HG03432 (cell line): ENCODE data around the gene LAMB3.
A peak's percentile ranks its signal among the peaks of the same experiment; 100 is the strongest.

Experiments used
- ATAC-seq: cut with Tn5 transposase; IDR thresholded peaks from one replicate; pipeline ENCODE4 v1.9.1; 2021; ENCODE audit warnings: mild to moderate bottlenecking, moderate library complexity; ENCODE audit not compliant: unreplicated experiment

The LAMB3 gene

DNA sequence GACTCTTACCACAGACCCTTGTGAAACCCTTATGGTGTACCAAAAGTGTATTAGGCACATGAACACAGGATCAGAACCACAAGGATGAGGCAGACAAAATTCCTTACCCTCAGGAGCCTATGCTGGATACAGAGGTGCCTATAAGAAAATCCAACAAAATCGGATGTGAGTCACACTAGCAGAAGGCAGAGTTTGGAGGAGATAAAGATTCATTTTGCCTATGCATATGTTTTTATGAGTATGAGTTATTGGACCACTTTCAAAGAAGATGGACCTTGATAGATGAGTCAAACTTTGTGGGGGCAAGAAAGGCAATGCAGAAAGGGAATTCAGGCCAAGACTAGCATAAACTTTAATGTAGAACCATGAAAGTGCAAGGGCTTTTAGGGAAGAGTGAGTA, 51.7 kb downstream of the LAMB3 start:
- no peak for ATAC-seq

DNA sequence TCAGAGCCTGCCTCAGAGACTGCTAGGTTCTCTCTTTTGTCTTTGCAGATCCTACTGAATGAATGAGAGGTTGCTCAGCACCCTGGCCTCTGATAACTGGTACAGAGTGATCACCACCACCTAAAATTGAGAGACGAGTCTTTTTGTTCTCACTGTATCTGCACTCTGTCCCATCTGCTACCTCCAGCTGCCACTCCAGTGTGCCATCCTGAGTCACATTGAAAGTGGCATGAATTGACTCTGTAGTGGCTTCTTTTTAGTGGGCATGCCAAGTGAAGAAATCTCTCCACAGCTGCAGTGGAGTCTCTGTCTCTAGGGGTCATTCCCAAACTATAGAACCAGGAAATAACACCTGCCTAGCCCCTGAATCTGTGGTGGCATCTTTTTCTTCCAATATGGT, 54.0 kb downstream of the LAMB3 start:
- ATAC-seq = no peak

GRCh38 chr1:209597499-209597898, 54.7 kb downstream of the LAMB3 start:
- no peak for ATAC-seq

- ATAC-seq = no peak
Measured at GRCh38 chr1:209595599-209596285, 56.5 kb downstream of the LAMB3 start.

DNA sequence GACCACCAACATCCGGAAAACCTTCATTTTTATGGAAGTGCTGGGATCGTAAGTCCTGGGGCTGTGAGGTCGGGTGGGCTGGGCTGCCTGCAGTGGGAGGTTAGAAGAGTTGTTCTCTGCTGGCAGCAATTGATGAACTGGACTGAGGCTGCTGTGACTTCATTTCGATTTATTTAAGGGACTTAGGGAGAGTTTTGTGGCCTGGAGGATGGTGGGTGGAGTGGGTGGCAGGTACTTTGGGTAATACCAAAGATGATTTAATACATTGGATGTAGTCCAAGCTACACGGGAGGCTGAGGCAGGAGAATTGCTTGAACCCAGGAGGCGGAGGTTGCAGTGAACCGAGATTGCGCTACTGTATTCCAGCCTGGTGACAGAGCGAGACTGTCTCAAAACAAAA, 57.2 kb downstream of the LAMB3 start:
- no peak for ATAC-seq

GRCh38 chr1:209594440-209594839, 57.8 kb downstream of the LAMB3 start:
- no peak for ATAC-seq

GRCh38 chr1:209593747-209594146, 58.5 kb downstream of the LAMB3 start:
- ATAC-seq = no peak

DNA sequence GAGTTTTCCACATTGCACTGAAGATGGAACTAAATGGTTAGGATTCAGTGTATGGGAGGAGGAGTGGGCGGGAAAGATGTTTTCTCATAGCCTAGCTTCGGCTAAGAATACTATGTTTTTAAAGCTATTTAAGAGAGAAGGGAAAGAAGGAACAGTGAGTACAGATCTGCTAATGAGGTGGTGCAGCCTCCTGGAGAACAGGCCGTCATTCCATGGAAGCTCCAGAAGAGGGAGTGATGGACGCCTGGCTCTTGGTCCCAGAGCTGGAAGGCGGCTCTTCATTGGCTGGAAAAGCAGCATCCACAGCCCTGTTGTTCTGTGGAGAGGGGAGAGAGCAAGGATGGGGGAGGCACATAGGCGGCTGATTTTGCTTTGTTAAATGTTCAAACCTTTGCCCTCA, 61.8 kb downstream of the LAMB3 start:
- ATAC-seq = no peak

GRCh38 chr1:209589863-209590262, 62.4 kb downstream of the LAMB3 start:
- ATAC-seq = no peak

DNA sequence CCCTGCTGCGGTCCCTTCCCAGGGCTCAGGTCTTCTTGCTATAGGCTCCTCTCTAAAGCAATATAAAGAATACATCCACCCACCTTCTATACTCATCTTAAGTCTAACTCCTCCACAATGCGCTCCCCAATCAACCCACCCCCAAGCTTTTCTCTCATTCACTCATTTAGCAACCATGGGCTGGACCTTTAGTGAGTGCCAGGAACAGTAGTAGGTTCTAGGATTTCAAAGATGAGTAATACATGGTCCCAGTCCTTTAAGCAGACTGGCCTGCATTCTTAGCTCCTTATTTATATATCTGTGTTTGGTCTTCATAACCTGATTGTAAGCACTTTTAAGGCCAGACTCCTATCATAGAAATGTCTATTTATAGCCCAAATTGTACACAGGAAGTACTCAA, 62.8 kb downstream of the LAMB3 start:
- no peak for ATAC-seq

GRCh38 chr1:209587789-209588188, 64.4 kb downstream of the LAMB3 start:
- no peak for ATAC-seq

DNA sequence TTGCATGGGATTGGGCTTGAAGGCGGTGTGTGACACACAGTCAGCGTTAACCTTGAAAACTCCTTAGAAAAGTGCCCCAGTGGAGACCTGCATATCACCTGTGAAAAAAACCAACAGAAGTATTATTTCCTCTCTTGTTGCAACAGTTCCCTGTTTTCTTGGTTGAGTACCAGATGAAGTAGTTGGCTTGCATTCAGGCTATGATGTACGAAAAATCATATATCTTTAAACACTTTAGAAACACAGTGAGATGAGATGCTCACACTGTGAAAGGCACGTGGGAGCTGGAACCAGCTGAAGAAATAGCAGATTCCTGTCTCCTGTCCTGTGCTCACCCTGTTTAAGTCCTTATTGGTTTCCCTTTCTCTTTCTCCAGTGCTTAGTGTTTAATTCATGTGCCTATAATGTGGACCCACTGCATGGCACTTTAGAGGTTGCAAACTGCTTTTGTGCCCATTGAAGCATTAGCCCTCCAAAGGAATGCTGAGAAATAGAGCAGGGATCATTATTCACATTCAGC, 65.9 kb downstream of the LAMB3 start:
- no peak for ATAC-seq

DNA sequence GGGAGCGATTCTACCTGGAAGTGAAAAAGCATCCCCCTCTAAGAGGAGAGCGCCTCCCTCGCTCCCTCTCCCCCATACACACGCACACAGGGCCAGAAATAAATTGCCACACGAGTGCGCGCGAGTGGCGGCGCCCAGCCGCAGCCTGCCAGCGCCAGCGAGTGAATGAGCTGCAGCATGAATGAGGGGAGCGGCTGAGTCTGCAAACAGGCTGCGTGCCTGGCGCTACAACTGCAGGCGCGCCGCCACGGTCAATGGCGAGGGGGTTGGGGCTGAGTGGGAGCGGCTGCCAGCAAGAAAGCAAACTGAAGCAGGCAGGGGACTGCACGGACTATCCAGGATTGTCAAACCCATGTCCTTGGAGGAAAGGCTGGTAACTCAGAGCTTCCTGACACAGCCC, 66.6 kb downstream of the LAMB3 start:
- no peak for ATAC-seq

DNA sequence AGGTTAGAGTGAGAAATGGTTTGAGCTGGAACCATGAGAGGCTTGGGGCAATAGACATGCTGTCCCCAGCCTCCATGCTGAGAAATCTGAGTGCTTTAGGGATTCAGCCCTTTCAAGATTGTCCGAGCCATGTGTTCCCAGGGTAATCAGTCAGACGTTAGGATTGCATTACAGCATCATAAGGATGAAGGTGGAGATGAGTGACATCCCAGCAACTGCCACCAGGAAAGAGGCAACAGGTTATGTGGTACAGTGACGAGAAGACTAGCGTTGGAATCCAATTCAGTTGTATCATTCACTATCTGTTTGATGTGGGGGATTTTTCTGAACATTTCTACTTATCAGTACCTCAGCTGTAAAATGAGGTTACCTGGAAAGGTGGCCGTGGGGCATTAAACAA, 67.0 kb downstream of the LAMB3 start:
- no peak for ATAC-seq

GRCh38 chr1:209584231-209584672, 68.0 kb downstream of the LAMB3 start:
- no peak for ATAC-seq

DNA sequence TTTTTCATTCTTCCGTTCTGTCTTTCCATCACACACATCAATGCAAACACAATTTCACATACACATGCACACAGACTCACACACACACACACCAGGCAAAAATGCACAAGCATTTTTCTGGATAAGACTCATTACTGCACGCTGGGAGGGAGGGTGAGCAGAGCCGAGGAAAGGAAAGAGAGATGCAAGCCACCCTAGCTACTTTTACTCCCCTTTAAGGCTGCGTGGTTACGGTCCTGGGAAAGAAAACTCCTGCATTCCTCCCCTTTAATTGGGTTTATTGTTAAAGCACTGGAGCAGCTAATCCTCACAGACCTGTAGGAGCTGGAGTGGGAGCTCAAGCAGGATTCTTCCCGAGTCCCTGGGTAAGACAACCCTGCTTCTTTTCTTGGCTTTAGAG, 68.8 kb downstream of the LAMB3 start, which contains the start of gene CAMK1G:
Gene CAMK1G (plus strand): TSS at position 307 of the 400 bp plus-strand sequence. CDS start 11,270 bp downstream, outside the sequence.
- no peak for ATAC-seq

GRCh38 chr1:209580577-209580976, 71.6 kb downstream of the LAMB3 start:
- ATAC-seq = no peak

GRCh38 chr1:209577346-209577745, 74.9 kb downstream of the LAMB3 start:
- no peak for ATAC-seq

DNA sequence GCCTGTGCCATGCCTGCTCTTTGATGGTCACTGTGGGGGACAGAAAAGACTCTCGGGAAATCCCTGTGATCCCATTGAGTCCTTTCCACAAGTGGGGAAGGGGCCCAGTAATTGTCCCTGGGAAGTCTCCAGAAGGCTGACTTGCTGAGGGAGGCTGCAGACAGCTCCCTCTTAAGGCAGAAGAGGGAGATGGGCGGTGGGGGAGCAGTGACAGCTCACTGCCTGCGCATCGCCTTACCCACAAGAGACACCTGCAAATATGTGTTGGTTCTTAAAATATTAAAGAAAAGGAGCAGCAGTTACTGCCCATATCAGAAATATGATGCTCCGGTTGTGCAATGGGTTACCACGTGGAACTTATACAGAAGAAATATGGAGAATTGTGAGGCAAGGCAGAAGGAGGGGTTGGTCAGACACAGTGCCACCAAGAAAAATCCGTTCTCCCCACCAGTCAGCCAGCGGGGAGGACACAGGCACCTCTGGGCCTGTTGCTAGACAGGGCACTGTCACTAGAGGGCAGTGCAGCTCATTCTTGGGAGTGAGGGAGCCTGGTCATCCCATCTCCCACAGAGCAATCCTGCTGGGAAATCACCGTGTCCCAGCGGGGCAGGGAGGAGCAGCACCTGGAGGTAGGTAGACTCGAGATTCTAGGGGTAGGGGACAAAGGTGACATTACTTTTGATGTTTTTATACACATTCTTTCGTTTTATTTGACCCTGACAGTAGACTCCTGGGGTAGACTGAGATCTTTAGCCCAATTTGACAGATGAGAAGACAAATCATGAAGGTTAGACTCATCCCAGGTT, 75.6 kb downstream of the LAMB3 start:
- ATAC-seq = peak; percentile 90

- no peak for ATAC-seq
Measured at GRCh38 chr1:209570743-209571142, 81.5 kb downstream of the LAMB3 start.

DNA sequence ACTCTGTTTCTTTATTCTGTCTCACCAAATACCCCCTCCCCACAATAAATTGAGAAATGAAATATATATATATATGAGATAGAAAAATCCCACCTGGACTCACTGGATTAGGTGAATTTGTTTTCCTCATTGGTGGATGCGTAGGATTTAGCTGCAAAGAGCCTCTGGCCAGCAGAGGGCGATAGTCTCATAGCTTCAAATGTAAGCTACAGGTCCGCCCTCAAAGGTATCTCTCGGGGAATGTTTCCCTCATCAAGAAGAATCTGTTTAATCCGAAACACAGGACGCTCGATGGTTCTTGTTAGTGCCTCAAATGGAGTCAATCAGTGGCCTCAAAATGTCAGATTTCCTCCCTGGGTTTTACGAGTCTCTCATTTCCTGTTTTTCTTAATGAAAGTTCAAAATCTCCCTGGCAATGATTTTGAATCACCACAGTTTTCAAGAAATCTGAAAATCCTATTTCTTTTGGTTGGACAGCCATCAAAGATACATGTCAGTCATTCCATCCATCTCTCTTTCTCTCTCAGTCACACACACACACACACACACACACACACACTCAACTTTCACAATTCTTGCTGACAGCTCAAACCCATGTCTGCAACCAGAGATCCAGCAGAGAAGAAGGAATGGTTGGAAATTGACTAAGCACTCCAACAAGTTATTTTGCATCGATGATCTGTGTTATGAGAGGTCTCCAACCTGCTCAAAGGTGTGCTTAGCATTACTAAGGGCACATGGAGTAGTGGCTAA, 82.6 kb downstream of the LAMB3 start:
- ATAC-seq = no peak
